Measurements from ENCODE around the gene KIAA0586.

Gene KIAA0586

DNA sequence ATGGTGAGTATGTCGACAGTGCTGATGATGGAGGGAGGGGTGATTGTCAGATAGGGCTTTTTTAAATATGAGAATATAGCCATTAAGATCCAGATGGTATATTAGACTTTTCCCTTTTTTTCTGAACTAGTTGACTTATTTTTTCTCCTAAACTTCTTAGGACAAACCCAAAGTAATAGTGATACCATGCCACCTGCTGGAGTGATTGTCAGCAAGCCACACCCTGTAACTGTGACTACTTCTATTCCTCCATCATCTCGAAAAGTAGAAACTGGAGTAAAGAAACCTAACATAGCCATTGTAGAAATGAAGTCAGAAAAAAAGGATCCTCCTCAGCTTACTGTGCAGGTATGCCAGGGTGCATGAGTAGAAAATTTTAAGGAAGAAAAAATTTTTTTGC lies 40.1 kb downstream of the KIAA0586 start:
- H3K18ac ChIP-seq (ENCODE audit: low read depth in 1 of 2, low read length in 2 of 2) = no peak overlapping the region
- H3K27ac ChIP-seq (ENCODE audit: low read length, poor library complexity, severe bottlenecking) = no peak overlapping the region
- no peaks in the 10 kb centered on the region for H3K9me3 ChIP-seq (ENCODE audit: control insufficient read depth, low read length)
- H3K23ac ChIP-seq (ENCODE audit: low read length in 2 of 2) = no peak overlapping the region
- no peak overlapping the region for H2BK120ac ChIP-seq (ENCODE audit: low read depth, low read length)
- H2AFZ ChIP-seq (ENCODE audit: low read depth, low read length) = no peak overlapping the region
- H2BK12ac ChIP-seq (ENCODE audit: low read length in 2 of 2) = no peak overlapping the region
- no peak for DNase-seq
- H2BK5ac ChIP-seq (ENCODE audit: low read depth, low read length, poor library complexity, severe bottlenecking) = no peak overlapping the region
- peaks cover 2% of the 10 kb centered on the region for H3K4me1 ChIP-seq (ENCODE audit: control insufficient read depth, insufficient read depth, low read depth, low read length)
- H2BK15ac ChIP-seq (ENCODE audit: low read depth, poor library complexity, severe bottlenecking) = no peak overlapping the region
- H3K14ac ChIP-seq (ENCODE audit: low read length in 2 of 2) = no peak overlapping the region
- no peak overlapping the region for H3K9ac ChIP-seq (ENCODE audit: low read length)
- peaks cover 7 to 78% of the 10 kb centered on the region in 2 experiments for H3K36me3 ChIP-seq (ENCODE audit: control insufficient read depth in 1 of 2, insufficient read depth in 2 of 2, low read depth in 1 of 2, low read length in 2 of 2)
- no peak overlapping the region for H4K91ac ChIP-seq (ENCODE audit: low read length)
- peaks cover 7% of the 10 kb centered on the region for H3K79me1 ChIP-seq (replicated peaks; ENCODE audit: low read length, poor library complexity, severe bottlenecking)
- no peak overlapping the region for H3K4me3 ChIP-seq (ENCODE audit: insufficient read depth in 1 of 2, low read depth in 1 of 2, low read length in 2 of 2)
- no peak overlapping the region for H3K4me2 ChIP-seq (ENCODE audit: low read length, poor library complexity, severe bottlenecking)
- 100% methylated on average over 1 of the region's 2 CpGs for WGBS
- H4K8ac ChIP-seq (ENCODE audit: low read length) = no peak overlapping the region
- no peak overlapping the region for H2AK5ac ChIP-seq (ENCODE audit: low read length, severe bottlenecking)
- no peaks in the 10 kb centered on the region for H3K27me3 ChIP-seq (ENCODE audit: control insufficient read depth in 1 of 2, insufficient read depth in 1 of 2, low read length in 2 of 2)
- H3K4ac ChIP-seq (ENCODE audit: low read depth in 1 of 2, low read length in 2 of 2) = no peak overlapping the region

DNA sequence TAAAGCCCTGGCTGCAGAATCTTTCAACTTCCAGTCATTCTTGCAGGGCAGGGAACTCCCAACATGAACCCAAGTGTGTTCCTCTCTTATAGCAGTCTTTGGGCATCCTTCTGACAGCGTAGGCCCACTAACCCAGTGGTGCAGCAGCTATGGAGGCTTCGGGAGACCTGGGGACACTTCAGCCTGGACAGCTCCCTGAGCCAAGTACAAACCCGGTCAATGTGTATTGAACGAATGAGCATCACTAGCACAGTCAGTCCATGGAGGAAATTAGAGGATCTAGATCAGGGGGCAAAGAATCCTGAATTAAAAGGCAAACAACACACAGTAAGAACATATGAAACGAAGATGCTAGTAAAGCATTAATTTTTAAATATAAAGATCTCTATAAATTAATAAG lies 41.8 kb downstream of the KIAA0586 start:
- Histone ChIP-seq H3K9me3 (ENCODE audit: control insufficient read depth, low read length) (no peaks in the 10 kb centered on the region), H4K91ac (ENCODE audit: low read length) (no peak overlapping the region), H2BK5ac (ENCODE audit: low read depth, low read length, poor library complexity, severe bottlenecking) (no peak overlapping the region), H2AFZ (ENCODE audit: low read depth, low read length) (no peak overlapping the region), H2BK12ac (ENCODE audit: low read length in 2 of 2) (no peak overlapping the region), H2BK120ac (ENCODE audit: low read depth, low read length) (no peak overlapping the region), H3K4me3 (ENCODE audit: insufficient read depth in 1 of 2, low read depth in 1 of 2, low read length in 2 of 2) (no peak overlapping the region), H3K23ac (ENCODE audit: low read length in 2 of 2) (no peak overlapping the region), H3K9ac (ENCODE audit: low read length) (no peak overlapping the region), H3K4me2 (ENCODE audit: low read length, poor library complexity, severe bottlenecking) (no peak overlapping the region), H2BK15ac (ENCODE audit: low read depth, poor library complexity, severe bottlenecking) (no peak overlapping the region), H3K79me1 (replicated peaks; ENCODE audit: low read length, poor library complexity, severe bottlenecking) (peaks cover 6% of the 10 kb centered on the region), H3K36me3 (ENCODE audit: control insufficient read depth in 1 of 2, insufficient read depth in 2 of 2, low read depth in 1 of 2, low read length in 2 of 2) (peaks cover 7 to 67% of the 10 kb centered on the region in 2 experiments), H3K4ac (ENCODE audit: low read depth in 1 of 2, low read length in 2 of 2) (no peak overlapping the region), H3K4me1 (ENCODE audit: control insufficient read depth, insufficient read depth, low read depth, low read length) (peaks cover 2% of the 10 kb centered on the region), H2AK5ac (ENCODE audit: low read length, severe bottlenecking) (no peak overlapping the region), H3K14ac (ENCODE audit: low read length in 2 of 2) (no peak overlapping the region), H3K27ac (ENCODE audit: low read length, poor library complexity, severe bottlenecking) (no peak overlapping the region), H4K8ac (ENCODE audit: low read length) (no peak overlapping the region), H3K27me3 (ENCODE audit: control insufficient read depth in 1 of 2, insufficient read depth in 1 of 2, low read length in 2 of 2) (no peaks in the 10 kb centered on the region), H3K18ac (ENCODE audit: low read depth in 1 of 2, low read length in 2 of 2) (no peak overlapping the region)
- DNase-seq = no peak
- WGBS = 99% methylated on average over 4 of the region's 5 CpGs

DNA sequence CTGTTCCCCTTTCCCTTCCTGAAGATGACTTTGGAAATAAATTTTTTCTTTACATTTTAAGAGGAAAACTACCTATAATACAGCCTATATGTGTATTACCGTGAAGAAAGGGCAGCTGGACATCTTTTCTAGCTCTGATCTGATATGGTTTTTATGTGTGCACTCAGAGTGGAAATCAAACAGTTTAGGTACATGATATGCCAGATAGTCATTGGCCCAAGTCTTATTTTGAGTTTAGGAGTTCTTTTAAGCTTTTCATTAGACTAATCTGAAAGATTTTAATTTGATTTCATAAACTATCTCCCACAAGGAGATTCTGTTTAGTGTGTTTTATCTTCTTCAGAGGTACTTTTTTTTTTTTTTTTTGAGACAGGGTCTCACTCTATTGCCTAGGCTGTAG lies 48.8 kb downstream of the KIAA0586 start:
- Histone ChIP-seq H3K4me1 (ENCODE audit: control insufficient read depth, insufficient read depth, low read depth, low read length) (peaks cover 2% of the 10 kb centered on the region), H2BK15ac (ENCODE audit: low read depth, poor library complexity, severe bottlenecking) (no peak overlapping the region), H3K4me3 (ENCODE audit: insufficient read depth in 1 of 2, low read depth in 1 of 2, low read length in 2 of 2) (no peak overlapping the region), H2AFZ (ENCODE audit: low read depth, low read length) (no peak overlapping the region), H3K4me2 (ENCODE audit: low read length, poor library complexity, severe bottlenecking) (no peak overlapping the region), H3K14ac (ENCODE audit: low read length in 2 of 2) (no peak overlapping the region), H3K23ac (ENCODE audit: low read length in 2 of 2) (no peak overlapping the region), H4K8ac (ENCODE audit: low read length) (no peak overlapping the region), H3K9ac (ENCODE audit: low read length) (no peak overlapping the region), H3K18ac (ENCODE audit: low read depth in 1 of 2, low read length in 2 of 2) (no peak overlapping the region), H3K36me3 (ENCODE audit: control insufficient read depth in 1 of 2, insufficient read depth in 2 of 2, low read depth in 1 of 2, low read length in 2 of 2) (peaks cover 12 to 61% of the 10 kb centered on the region in 2 experiments), H3K4ac (ENCODE audit: low read depth in 1 of 2, low read length in 2 of 2) (no peak overlapping the region), H2BK120ac (ENCODE audit: low read depth, low read length) (no peak overlapping the region), H2BK12ac (ENCODE audit: low read length in 2 of 2) (no peak overlapping the region), H3K27me3 (ENCODE audit: control insufficient read depth in 1 of 2, insufficient read depth in 1 of 2, low read length in 2 of 2) (no peaks in the 10 kb centered on the region), H3K79me1 (replicated peaks; ENCODE audit: low read length, poor library complexity, severe bottlenecking) (peaks cover 1% of the 10 kb centered on the region), H4K91ac (ENCODE audit: low read length) (no peak overlapping the region), H2BK5ac (ENCODE audit: low read depth, low read length, poor library complexity, severe bottlenecking) (no peak overlapping the region), H3K9me3 (ENCODE audit: control insufficient read depth, low read length) (no peaks in the 10 kb centered on the region), H3K27ac (ENCODE audit: low read length, poor library complexity, severe bottlenecking) (no peak overlapping the region), H2AK5ac (ENCODE audit: low read length, severe bottlenecking) (no peak overlapping the region)
- DNase-seq = no peak
- WGBS = no CpG with 5 or more reads among the region's 1 CpG

DNA sequence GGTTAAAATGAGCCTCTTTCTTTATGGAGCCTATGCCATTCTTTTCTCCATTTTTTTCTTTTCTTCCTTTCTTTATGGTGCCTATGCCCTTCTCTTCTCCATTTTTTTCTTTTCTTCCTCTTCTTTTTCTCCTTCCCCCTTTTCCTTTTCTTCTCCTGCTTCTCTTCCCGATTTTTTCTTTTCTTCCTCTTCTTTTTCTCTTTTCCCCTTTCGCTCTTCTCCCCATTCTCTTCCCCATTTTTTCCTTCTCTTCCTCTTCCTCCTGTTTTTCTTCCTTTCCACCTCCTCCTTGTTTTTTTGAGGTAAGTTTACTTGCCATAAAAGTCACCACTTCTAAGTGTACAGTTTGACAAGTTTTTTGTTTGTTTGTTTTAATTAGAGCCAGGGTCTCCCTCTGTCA lies 50.1 kb downstream of the KIAA0586 start:
- Histone ChIP-seq H3K14ac (ENCODE audit: low read length in 2 of 2) (no peak overlapping the region), H4K91ac (ENCODE audit: low read length) (no peak overlapping the region), H3K9me3 (ENCODE audit: control insufficient read depth, low read length) (no peaks in the 10 kb centered on the region), H3K4me1 (ENCODE audit: control insufficient read depth, insufficient read depth, low read depth, low read length) (peaks cover 2% of the 10 kb centered on the region), H3K23ac (ENCODE audit: low read length in 2 of 2) (no peak overlapping the region), H3K18ac (ENCODE audit: low read depth in 1 of 2, low read length in 2 of 2) (no peak overlapping the region), H3K9ac (ENCODE audit: low read length) (no peak overlapping the region), H3K4me2 (ENCODE audit: low read length, poor library complexity, severe bottlenecking) (no peak overlapping the region), H2BK15ac (ENCODE audit: low read depth, poor library complexity, severe bottlenecking) (no peak overlapping the region), H3K36me3 (ENCODE audit: control insufficient read depth in 1 of 2, insufficient read depth in 2 of 2, low read depth in 1 of 2, low read length in 2 of 2) (peaks cover 12 to 53% of the 10 kb centered on the region in 2 experiments), H3K27ac (ENCODE audit: low read length, poor library complexity, severe bottlenecking) (no peak overlapping the region), H2BK12ac (ENCODE audit: low read length in 2 of 2) (no peak overlapping the region), H3K4ac (ENCODE audit: low read depth in 1 of 2, low read length in 2 of 2) (no peak overlapping the region), H2BK120ac (ENCODE audit: low read depth, low read length) (no peak overlapping the region), H2AK5ac (ENCODE audit: low read length, severe bottlenecking) (no peak overlapping the region), H3K27me3 (ENCODE audit: control insufficient read depth in 1 of 2, insufficient read depth in 1 of 2, low read length in 2 of 2) (no peaks in the 10 kb centered on the region), H2BK5ac (ENCODE audit: low read depth, low read length, poor library complexity, severe bottlenecking) (no peak overlapping the region), H4K8ac (ENCODE audit: low read length) (no peak overlapping the region), H3K4me3 (ENCODE audit: insufficient read depth in 1 of 2, low read depth in 1 of 2, low read length in 2 of 2) (no peak overlapping the region), H2AFZ (ENCODE audit: low read depth, low read length) (no peak overlapping the region), H3K79me1 (replicated peaks; ENCODE audit: low read length, poor library complexity, severe bottlenecking) (peaks cover 1% of the 10 kb centered on the region)
- no peak for DNase-seq
- whole genome bisulfite sequencing = 98% methylated on average over 2 of the region's 2 CpGs

Data from mesenchymal stem cell (in vitro differentiated cells and primary cell).